Liver (tissue), 9 donors: Measurements from ENCODE around the gene JUNB. TPM values are rescaled to one million over a fixed set of nuclear protein-coding genes. Genes with fewer than 3 reads are reported as not detected.
A peak's percentile ranks its signal among the peaks of the same experiment; 100 is the strongest.

ENCODE experiments used
- DNase-seq: peaks from one replicate; pipeline ENCODE4 v3.0.0-alpha.2; 2017; ENCODE audit warnings: low spot score
- H3K27ac ChIP-seq, 2 donors: one replicate each; pipeline ENCODE4 v1.7.0; 2013; ENCODE audit warnings: inconsistent platforms in 2 of 2, low read length in 2 of 2, control low read depth in 1 of 2, low read depth in 1 of 2, mild to moderate bottlenecking in 1 of 2
- H3K27me3 ChIP-seq, 4 donors: one replicate each; pipeline versions ENCODE4 v1.6.1 to v1.7.0; 2013; ENCODE audit warnings: low read length in 3 of 4, inconsistent platforms in 1 of 4, mild to moderate bottlenecking in 1 of 4, moderate library complexity in 1 of 4; ENCODE audit not compliant: control insufficient read depth in 4 of 4, insufficient read depth in 4 of 4
- H3K36me3 ChIP-seq, 4 donors: one replicate each; pipeline versions ENCODE4 v1.6.1 to v1.7.0; 2013; ENCODE audit warnings: low read length in 3 of 4, mild to moderate bottlenecking in 3 of 4, low read depth in 1 of 4, moderate library complexity in 1 of 4; ENCODE audit not compliant: control insufficient read depth in 4 of 4, insufficient read depth in 3 of 4
- H3K4me1 ChIP-seq, 4 donors: one replicate each; pipeline versions ENCODE4 v1.6.1 to v1.7.0; 2013; ENCODE audit warnings: low read length in 3 of 4, mild to moderate bottlenecking in 3 of 4, moderate library complexity in 1 of 4; ENCODE audit not compliant: control insufficient read depth in 4 of 4, insufficient read depth in 4 of 4
- H3K4me3 ChIP-seq, 3 donors: one replicate each; pipeline versions ENCODE4 v1.6.1 to v1.7.0; 2013; ENCODE audit warnings: low read length in 3 of 3, control low read depth in 1 of 3, low read depth in 1 of 3, mild to moderate bottlenecking in 1 of 3
- H3K9ac ChIP-seq, 2 donors: one replicate each; pipeline ENCODE4 v1.7.0; 2013; ENCODE audit warnings: low read length in 2 of 2, mild to moderate bottlenecking in 2 of 2, moderate library complexity in 2 of 2, control low read depth in 1 of 2, low read depth in 1 of 2
- H3K9me3 ChIP-seq, 4 donors: one replicate each; pipeline versions ENCODE4 v1.6.1 to v1.7.0; 2013; ENCODE audit warnings: low read length in 3 of 4; ENCODE audit not compliant: control insufficient read depth in 4 of 4
- ATF3 ChIP-seq: IDR thresholded peaks from 2 replicates; pipeline ENCODE4 v1.6.1; 2016; ENCODE audit warnings: antibody characterized with exemption
- EGR1 ChIP-seq, 2 donors: IDR thresholded peaks; 2 replicates each; pipeline ENCODE4 v1.6.1; 2016 to 2018; ENCODE audit warnings: antibody characterized with exemption in 2 of 2, low read depth in 2 of 2
- FOXA1 ChIP-seq: IDR thresholded peaks from 2 replicates; pipeline ENCODE4 v1.6.1; 2016; ENCODE audit warnings: antibody characterized with exemption
- FOXA2 ChIP-seq: IDR thresholded peaks from 2 replicates; pipeline ENCODE4 v1.6.1; 2016; ENCODE audit warnings: antibody characterized with exemption
- HNF4A ChIP-seq, 2 donors: conservative IDR thresholded peaks; 2 replicates each; pipeline ENCODE4 v1.6.1; 2016; ENCODE audit warnings: antibody characterized with exemption in 2 of 2, mild to moderate bottlenecking in 2 of 2
- HNF4G ChIP-seq: IDR thresholded peaks from 2 replicates; pipeline ENCODE4 v1.6.1; 2016; ENCODE audit warnings: antibody characterized with exemption
- JUND ChIP-seq, 2 donors: IDR thresholded peaks; 2 replicates each; pipeline ENCODE4 v1.6.1; 2016; ENCODE audit warnings: antibody characterized with exemption in 2 of 2
- MAX ChIP-seq: IDR thresholded peaks from 2 replicates; pipeline ENCODE4 v1.6.1; 2016; ENCODE audit warnings: antibody characterized with exemption
- RAD21 ChIP-seq, 2 donors: IDR thresholded peaks; 2 replicates each; pipeline ENCODE4 v1.6.1; 2016; ENCODE audit warnings: antibody characterized with exemption in 2 of 2, mild to moderate bottlenecking in 2 of 2
- RXRA ChIP-seq, 2 donors: IDR thresholded peaks; 2 replicates each; pipeline ENCODE4 v1.6.1; 2017 to 2018; ENCODE audit warnings: antibody characterized with exemption in 2 of 2, mild to moderate bottlenecking in 1 of 2
- YY1 ChIP-seq: IDR thresholded peaks from 2 replicates; pipeline ENCODE4 v1.6.1; 2016; ENCODE audit warnings: antibody characterized with exemption, mild to moderate bottlenecking
- ZBTB33 ChIP-seq: IDR thresholded peaks from 2 replicates; pipeline ENCODE4 v1.6.1; 2016; ENCODE audit warnings: antibody characterized with exemption
- WGBS: extraction: QIAGEN DNeasy Blood & Tissue Kit; methylation state at CpG from one replicate; pipeline ENCODE4 v1.1.7; 2013; 5-methylcytosine and 5-hydroxymethylcytosine counted together
- polyA plus RNA-seq, 2 donors: library from polyadenylated mRNA; stranded (reverse) in 1 of 2; unstranded in 1 of 2; fragments of 200-250 nt in 1 of 2; fragments of >200 nt in 1 of 2; fragmentation: Nextera tagmentation in 1 of 2; extraction: Ambion mirVana in 1 of 2; gene quantifications; one replicate each; pipeline versions ENCODE4 v1.2.1 to v1.2.3, GENCODE V29; 2013 to 2015
- total RNA-seq, 2 donors: library from RNA; depleted of rRNA; stranded (reverse); fragments of >200 nt; gene quantifications; one replicate each; pipeline ENCODE4 v1.2.3, GENCODE V29; 2014
- TF ChIP-seq, protein P1 (sequence below): IDR thresholded peaks from 2 replicates; pipeline ENCODE4 v1.6.1; 2016; ENCODE audit warnings: antibody characterized with exemption, mild to moderate bottlenecking
- TF ChIP-seq, protein P2 (sequence below): fragments of 150-350 bp; IDR thresholded peaks from 2 replicates; pipeline ENCODE4 v1.5.1; 2017; ENCODE audit warnings: improper control_type of control experiment, low read depth, low read length; ENCODE audit not compliant: missing input control
- donor health status: healthy.
- donor health status: healthy.
- donor health status: healthy.
- donor health status: healthy.
- donor health status: healthy.

JUNB gene
- total and polyA plus RNA-seq, 4 donors = 32.7 to 79.2 (median 56.6) TPM

GRCh38 chr19:12840091-12841079 is 49.1 kb downstream of the JUNB start (continued):
- TF ChIP-seq ZBTB33 = no peak

DNA sequence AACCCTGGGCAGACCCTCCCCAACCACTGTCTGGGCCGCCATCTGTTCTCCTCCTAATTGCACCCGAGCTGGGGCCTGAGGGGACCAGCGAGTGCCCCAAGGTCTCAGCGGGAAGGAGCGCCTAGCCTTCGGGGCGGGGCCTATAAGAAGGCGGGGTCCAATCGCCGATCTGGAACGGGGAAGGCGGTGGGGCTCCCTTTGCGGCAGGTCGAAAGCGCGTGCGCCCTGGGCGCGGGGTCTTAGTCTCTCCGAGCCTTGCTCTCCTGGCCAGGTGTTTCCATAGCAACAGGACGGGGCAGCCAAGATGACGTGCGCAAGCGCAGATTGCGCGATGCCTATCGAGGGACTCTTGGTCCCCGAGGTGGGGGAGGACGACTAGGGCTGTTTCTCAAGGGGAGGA is 49.8 kb downstream of the JUNB start:
- Histone ChIP-seq H3K27me3 (peaks cover 0 to 20% (median 9%) of the 10 kb centered on the region in 4 donors), H3K36me3 (no peaks in the 10 kb centered on the region), H3K9ac (no peak overlapping the region), H3K4me3 (no peak overlapping the region), H3K4me1 (peaks cover 0 to 6% (median 2%) of the 10 kb centered on the region in 4 donors), H3K27ac (no peak overlapping the region), H3K9me3 (no peaks in the 10 kb centered on the region)
- DNase-seq = peak; percentile 65
- WGBS = 7% methylated on average over 29 of the region's 29 CpGs
- no peak for TF ChIP-seq JUND (IDR thresholded peaks at IDR 0.05)
- no peak for TF ChIP-seq RAD21 (IDR thresholded peaks at IDR 0.05)
- TF ChIP-seq, protein P1, sequence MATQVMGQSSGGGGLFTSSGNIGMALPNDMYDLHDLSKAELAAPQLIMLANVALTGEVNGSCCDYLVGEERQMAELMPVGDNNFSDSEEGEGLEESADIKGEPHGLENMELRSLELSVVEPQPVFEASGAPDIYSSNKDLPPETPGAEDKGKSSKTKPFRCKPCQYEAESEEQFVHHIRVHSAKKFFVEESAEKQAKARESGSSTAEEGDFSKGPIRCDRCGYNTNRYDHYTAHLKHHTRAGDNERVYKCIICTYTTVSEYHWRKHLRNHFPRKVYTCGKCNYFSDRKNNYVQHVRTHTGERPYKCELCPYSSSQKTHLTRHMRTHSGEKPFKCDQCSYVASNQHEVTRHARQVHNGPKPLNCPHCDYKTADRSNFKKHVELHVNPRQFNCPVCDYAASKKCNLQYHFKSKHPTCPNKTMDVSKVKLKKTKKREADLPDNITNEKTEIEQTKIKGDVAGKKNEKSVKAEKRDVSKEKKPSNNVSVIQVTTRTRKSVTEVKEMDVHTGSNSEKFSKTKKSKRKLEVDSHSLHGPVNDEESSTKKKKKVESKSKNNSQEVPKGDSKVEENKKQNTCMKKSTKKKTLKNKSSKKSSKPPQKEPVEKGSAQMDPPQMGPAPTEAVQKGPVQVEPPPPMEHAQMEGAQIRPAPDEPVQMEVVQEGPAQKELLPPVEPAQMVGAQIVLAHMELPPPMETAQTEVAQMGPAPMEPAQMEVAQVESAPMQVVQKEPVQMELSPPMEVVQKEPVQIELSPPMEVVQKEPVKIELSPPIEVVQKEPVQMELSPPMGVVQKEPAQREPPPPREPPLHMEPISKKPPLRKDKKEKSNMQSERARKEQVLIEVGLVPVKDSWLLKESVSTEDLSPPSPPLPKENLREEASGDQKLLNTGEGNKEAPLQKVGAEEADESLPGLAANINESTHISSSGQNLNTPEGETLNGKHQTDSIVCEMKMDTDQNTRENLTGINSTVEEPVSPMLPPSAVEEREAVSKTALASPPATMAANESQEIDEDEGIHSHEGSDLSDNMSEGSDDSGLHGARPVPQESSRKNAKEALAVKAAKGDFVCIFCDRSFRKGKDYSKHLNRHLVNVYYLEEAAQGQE = no peak
- TF ChIP-seq YY1 = no peak
- TF ChIP-seq HNF4A (conservative IDR thresholded peaks at IDR 0.05) = no peak
- TF ChIP-seq ATF3 = no peak
- TF ChIP-seq, protein P2, sequence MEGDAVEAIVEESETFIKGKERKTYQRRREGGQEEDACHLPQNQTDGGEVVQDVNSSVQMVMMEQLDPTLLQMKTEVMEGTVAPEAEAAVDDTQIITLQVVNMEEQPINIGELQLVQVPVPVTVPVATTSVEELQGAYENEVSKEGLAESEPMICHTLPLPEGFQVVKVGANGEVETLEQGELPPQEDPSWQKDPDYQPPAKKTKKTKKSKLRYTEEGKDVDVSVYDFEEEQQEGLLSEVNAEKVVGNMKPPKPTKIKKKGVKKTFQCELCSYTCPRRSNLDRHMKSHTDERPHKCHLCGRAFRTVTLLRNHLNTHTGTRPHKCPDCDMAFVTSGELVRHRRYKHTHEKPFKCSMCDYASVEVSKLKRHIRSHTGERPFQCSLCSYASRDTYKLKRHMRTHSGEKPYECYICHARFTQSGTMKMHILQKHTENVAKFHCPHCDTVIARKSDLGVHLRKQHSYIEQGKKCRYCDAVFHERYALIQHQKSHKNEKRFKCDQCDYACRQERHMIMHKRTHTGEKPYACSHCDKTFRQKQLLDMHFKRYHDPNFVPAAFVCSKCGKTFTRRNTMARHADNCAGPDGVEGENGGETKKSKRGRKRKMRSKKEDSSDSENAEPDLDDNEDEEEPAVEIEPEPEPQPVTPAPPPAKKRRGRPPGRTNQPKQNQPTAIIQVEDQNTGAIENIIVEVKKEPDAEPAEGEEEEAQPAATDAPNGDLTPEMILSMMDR = no peak

DNA sequence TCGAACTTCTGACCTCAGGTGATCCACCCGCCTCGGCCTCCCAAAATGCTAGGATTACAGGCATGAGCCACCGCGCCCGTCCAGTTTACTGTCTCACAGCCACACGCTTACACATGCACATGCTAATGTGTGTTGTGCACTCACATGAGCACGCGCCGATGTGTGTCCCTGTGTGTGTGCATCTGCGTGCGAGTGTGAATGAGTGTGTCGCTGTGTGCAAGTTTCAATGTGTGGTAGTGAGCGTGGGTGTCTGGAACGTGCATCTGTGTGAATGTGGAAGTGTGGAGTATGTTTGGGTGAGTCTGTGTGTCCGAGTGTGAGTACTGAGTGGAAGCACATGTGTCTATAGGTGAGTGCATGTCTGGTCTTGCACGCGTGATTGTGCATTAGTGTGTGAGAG is 51.2 kb downstream of the JUNB start:
- Histone ChIP-seq H3K36me3 (no peaks in the 10 kb centered on the region), H3K4me1 (peaks cover 0 to 6% (median 5%) of the 10 kb centered on the region in 4 donors), H3K9me3 (no peaks in the 10 kb centered on the region), H3K27ac (no peak overlapping the region), H3K4me3 (no peak overlapping the region), H3K9ac (no peak overlapping the region), H3K27me3 (peaks cover 0 to 17% (median 8%) of the 10 kb centered on the region in 4 donors)
- no peak for DNase-seq
- WGBS = 91% methylated on average over 18 of the region's 18 CpGs
- TF ChIP-seq RAD21 (IDR thresholded peaks at IDR 0.05) (no peak), FOXA2 (no peak), ATF3 (no peak), RXRA (IDR thresholded peaks at IDR 0.05) (no peak), HNF4G (no peak), FOXA1 (no peak), MAX (no peak), EGR1 (IDR thresholded peaks at IDR 0.05; ENCODE audit: low read depth in 2 of 2) (no peak)
- TF ChIP-seq, protein P1 = no peak
